HG03064 (cell line): ENCODE data around the gene IGSF3.
"Not testable (repeated sequence)": the region's sequence is repeated elsewhere in the genome, so short reads cannot be mapped to it uniquely, and the experiment has no call there.

Source experiments
- ATAC-seq: cut with Tn5 transposase; IDR thresholded peaks from one replicate; pipeline ENCODE4 v1.9.1; 2021; ENCODE audit warnings: low read depth; ENCODE audit not compliant: unreplicated experiment

Gene IGSF3

GRCh38 chr1:116603646-116604045, 63.9 kb downstream of the IGSF3 start:
- ATAC-seq, result not testable (repeated sequence)

GRCh38 chr1:116599369-116599768, 68.2 kb downstream of the IGSF3 start:
- not testable (repeated sequence) for ATAC-seq

- ATAC-seq, result not testable (repeated sequence)
Observed at GRCh38 chr1:116598420-116599036, 69.0 kb downstream of the IGSF3 start.

- ATAC-seq, result not testable (repeated sequence)
Observed at GRCh38 chr1:116597388-116597787, 70.1 kb downstream of the IGSF3 start.

DNA sequence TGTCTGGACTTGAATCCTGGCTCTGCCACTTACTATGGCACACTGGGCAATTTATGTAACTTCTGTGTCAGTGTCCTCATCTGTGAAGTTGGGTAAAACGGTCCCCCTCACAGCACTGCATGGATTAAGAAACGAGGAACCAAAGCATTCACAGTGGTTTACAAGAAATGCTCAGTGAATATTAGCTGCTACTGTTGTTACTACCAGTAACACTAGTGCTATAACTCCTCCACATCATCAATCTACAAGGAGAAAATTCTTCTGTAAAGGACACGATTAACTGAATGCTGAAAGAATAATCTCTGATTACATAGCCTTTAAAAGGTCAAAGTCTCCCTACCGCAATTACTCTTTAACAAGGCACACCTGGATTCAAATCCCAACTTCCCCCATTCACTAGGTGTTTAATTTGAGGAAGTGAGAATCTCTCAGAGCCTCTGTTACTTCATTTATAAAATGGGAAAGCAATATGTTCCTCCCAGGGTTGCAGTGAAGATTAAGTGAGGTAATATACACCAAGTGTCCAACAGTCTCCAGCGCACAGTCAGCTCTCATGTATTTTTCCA, 70.7 kb downstream of the IGSF3 start:
- ATAC-seq, result not testable (repeated sequence)

DNA sequence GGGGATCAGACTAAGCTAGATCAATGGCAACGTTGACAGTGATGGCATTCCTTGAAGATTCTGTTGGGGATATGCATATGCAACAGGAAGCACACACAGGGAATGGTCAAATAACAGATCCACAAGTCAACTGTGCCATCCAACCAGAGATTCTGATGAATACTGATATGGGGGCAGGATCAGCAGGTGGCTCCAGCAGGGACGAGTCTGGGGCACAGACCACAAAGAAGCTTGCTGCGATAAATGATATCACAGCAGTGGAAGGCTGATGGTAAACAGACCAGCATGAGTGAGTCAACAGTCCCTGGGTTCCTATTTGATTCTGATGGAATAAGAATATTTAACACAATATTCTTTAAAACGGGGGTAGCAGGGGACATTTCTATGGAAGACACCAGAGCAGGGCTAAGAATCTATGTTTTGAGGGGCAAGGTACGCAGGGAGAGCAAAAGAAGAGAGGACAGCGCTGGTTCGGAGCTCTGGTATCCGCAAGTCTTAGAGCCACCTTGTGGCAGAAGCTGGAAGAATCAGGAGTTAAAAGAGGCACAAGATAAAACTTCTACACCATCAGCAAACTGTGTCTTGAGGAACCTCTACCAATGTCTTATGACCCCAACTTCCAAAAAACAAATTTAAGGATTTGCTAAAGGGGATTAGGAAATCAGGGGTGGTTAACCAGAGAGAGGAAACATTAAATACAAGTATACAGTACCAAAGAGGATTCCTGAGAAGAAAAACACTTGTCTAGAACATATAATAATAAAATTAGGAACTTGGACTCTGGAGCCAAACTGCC, 71.4 kb downstream of the IGSF3 start:
- not testable (repeated sequence) for ATAC-seq

GRCh38 chr1:116595065-116595840, 72.3 kb downstream of the IGSF3 start:
- ATAC-seq, result not testable (repeated sequence)

GRCh38 chr1:116593977-116594376, 73.6 kb downstream of the IGSF3 start:
- ATAC-seq, result not testable (repeated sequence)

DNA sequence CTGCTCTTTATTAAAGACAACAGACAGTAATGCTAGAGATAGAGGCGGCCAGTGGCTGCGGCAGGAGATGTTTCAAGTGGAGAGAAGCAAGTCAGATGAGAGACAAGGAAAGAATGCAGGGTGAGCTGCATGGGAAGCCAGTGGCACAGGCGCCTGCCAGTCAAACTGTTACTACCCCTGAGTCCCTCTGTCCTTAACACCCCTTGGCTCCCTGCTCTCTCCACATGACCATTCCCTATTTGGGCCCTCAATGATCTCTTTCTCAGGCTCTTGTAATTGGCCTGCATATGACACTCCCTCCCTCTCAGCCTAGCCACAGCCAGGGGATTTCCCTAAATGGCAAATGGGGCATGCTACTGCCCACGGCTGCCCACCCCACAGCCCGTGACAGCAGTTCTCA, 74.1 kb downstream of the IGSF3 start:
- not testable (repeated sequence) for ATAC-seq

GRCh38 chr1:116591951-116592605, 75.5 kb downstream of the IGSF3 start:
- ATAC-seq, result not testable (repeated sequence)

DNA sequence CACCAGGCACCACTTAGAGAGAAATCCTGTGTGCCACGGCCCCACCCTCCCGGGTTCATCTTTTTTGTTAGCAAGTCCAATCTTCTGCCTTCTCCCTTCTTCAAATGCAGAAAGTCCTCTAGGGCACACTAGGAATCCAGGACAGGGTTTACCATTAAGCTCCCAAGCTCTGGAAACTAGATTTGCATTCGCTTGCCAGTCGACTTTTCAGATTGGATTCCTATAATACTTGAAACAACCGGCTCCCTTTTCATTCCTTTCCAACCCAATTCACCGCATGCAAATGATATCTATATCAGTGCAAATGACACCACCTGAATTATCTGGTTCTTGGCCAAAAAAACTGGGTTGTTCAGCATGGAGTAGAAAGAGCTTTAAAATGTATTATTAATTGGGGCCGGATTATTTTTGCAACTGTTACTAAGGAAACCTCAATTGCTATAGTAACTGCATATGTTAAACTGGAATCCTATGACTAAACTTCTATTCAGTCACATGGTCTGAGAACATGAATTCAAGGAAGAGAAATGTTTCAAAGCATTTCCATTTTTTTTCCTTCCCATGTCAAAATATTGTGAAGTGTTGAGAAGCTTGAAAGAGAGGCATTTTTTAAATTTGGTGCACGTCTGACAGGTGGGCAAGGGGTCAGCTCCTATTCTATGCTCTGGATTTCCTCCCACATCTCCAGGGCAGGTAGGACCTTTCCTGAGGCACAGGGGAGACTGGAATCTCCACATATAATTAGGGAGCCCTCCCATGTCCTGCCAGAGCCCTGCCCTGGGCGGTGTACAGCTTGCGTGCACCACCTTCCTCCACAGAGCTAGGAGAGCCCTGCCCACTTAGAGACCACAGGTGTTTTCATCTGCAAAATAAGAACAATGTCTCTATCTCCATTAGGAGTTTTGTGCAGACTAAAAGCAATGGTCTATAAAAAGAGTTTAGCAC, 76.3 kb downstream of the IGSF3 start:
- ATAC-seq, result not testable (repeated sequence)

DNA sequence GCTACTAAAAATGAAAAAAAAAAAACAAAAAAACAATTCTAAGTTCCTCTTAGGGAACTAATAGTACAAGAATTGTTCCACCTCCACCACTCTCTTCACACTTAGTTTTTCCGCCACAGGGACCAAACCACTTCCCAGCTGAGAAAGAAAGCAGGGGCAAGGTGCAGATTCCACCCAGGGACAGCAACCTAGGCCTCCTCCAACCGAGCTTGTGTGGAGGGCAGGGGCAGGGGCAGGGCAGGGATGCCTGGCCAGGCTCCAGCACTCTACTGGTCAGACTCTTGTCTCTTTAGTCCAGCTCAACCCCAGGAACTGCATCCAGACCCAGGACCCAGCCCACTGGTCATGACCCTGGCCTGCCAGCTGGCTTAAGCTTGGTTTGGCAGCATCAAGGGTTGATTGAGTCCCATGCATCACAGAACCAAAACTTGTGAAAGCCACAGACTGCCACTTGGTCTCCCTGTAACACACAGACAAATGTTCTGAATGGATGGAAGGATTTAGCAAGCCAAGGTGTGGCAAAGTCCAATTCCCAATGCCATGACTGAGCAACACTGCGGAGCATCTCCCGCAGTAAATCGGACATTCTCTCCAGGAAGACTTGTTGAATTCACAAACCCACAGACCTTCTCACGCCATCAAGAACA, 77.1 kb downstream of the IGSF3 start:
- not testable (repeated sequence) for ATAC-seq

DNA sequence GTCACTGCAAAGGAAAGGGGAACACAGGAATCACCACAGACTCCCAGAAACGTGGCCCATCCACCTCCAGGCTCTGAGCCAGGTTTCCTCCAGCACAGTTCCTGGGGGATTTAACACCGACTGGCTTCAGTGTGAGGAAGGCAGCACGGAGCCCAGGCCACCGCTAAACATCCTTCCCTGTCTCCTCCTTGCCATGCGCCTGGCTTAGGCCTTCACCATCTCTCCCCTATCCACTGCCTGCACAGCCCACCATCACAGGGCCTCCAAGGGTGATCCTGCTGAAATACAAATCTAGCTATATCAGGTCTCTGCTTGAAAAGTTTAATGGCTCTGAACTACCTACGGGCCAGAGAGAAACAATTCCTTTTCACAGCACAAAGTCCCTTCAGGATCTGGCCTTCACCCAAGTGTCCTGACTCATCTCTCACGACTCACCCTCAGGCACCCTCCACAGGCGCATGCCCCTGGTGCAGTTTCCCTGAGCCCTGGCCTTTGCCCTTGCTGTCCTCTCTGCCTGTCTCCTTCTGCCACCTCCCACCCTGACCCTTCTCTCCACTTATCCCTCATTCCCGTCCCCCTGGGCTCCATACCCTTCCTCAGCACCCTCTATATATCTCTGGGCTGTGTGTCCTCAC, 78.3 kb downstream of the IGSF3 start:
- ATAC-seq, result not testable (repeated sequence)

DNA sequence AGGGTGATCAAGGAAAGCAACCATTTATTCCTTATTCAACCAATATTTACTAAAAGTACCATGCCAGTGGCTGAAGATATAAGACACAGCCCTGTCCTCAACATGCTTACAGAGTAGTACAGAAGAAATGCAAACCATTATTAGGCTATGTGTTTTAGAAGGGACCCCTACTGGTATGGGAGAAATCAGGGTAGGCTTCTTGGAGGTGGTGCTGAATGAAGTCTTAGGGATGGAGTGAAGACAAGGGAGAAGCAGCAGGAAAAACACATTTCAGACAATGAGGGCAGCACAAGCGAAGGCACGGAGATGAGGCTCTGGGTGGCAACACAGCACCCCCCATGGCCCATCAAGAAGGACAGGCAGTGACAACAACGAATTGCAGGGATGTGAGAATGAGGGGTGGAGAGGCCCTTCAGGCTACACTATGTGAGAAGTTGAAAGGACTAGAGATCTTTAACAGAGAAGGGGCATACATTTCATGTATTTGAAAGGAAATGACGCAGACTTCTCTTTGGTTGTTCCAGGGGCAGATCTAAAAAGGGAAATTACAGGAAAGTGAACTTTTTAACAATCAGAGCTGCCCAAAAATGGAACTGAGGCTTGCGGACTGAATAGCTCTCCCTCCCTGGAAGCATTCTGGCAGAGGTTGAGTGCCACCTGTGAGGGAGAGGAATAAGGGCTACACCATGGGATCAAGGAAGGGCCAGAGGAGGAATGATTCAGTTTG, 79.9 kb downstream of the IGSF3 start:
- no peak for ATAC-seq

GRCh38 chr1:116586741-116587143, 80.8 kb downstream of the IGSF3 start:
- ATAC-seq, result no peak

GRCh38 chr1:116585886-116586285, 81.6 kb downstream of the IGSF3 start:
- no peak for ATAC-seq

DNA sequence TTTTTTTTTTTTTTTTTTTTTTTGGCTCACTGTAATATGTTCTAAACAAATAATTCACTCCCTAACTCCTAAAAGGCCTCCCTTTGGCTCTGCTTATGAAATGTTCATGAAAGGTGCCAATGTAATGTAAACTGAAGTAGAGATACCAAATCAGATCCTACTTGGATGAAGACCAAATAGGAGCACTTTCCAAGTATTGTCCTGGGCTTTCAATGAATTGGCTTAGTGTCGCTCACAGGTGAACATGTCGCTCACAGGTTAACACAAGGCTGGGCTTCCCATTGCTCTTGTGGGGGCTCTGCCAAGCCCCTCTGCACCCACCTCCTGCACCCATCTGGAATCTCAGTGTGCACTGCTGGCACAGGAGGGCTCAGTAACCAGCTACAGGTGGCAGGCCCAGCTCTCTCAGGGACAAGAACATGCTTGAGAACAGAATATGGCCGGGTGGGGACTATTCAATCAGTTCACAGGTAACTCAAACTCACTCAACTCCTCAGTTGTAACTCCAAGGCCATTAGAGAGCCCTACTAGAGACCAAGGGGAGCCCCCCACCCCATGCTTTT, 86.1 kb downstream of the IGSF3 start:
- ATAC-seq, result no peak
